ENCODE data around the gene PCGF3. TPM values are rescaled to one million over a fixed set of nuclear protein-coding genes. Genes with fewer than 3 reads are reported as not detected.

Gene PCGF3
- total and polyA plus RNA-seq, 2 experiments from 2014 or later: 21.0 to 26.0 TPM

- WGBS, 2 experiments (ENCODE audit: low coverage in 1 of 2, low lambda C conversion rate in 2 of 2, missing lambda C conversion rate in 2 of 2): 73 to 77% methylated on average over 24 to 25 of the region's 26 CpGs
- no peak for TF ChIP-seq EZH2phosphoT487 (IDR thresholded peaks at IDR 0.05; ENCODE audit: insufficient read depth, low read depth)
- TF ChIP-seq EZH2 (IDR thresholded peaks at IDR 0.05; ENCODE audit: insufficient read depth, poor library complexity, severe bottlenecking): no peak
- in situ Hi-C loops (cut with MboI): no loop called here
- Histone ChIP-seq H4K20me1 (ENCODE audit: insufficient read depth) (no peaks in the 10 kb centered on the region), H2AFZ (peak overlapping the region; percentile 71), H3K4me3 (peak overlapping the region; percentile 66), H3F3A (ENCODE audit: insufficient read depth) (peaks cover 12% of the 10 kb centered on the region; the same call in 1 of the 2 replicates), H3K4me2 (ENCODE audit: unreplicated experiment) (peak overlapping the region; percentile 76), H3K27ac (peak overlapping the region; percentile 96), H3K27me3 (replicated peaks; ENCODE audit: insufficient read depth) (no peaks in the 10 kb centered on the region), H3K9ac (peak overlapping the region; percentile 76), H3K9me3 (ENCODE audit: low read depth) (no peaks in the 10 kb centered on the region), H3K9me2 (ENCODE audit: insufficient read depth) (no peaks in the 10 kb centered on the region), H3K79me2 (ENCODE audit: insufficient read depth) (no peaks in the 10 kb centered on the region), H3K36me3 (ENCODE audit: low read depth) (no peaks in the 10 kb centered on the region), H3K4me1 (ENCODE audit: insufficient read depth) (peaks cover 22% of the 10 kb centered on the region)
- DNase-seq: no peak
These were observed 17.4 kb upstream of the PCGF3 start for GRCh38 chr4:687971-688853.

- peak within 1 kb of the TSS; percentile 76 for H3K4me2 ChIP-seq (ENCODE audit: unreplicated experiment)
- peak within 1 kb of the TSS; percentile 76 for H3K9ac ChIP-seq
- H3K27me3 ChIP-seq (replicated peaks; ENCODE audit: insufficient read depth): no peaks in the 10 kb centered on the region
- peaks cover 12% of the 10 kb centered on the region; the same call in 1 of the 2 replicates for H3F3A ChIP-seq (ENCODE audit: insufficient read depth)
- H3K9me3 ChIP-seq (ENCODE audit: low read depth): no peaks in the 10 kb centered on the region
- H4K20me1 ChIP-seq (ENCODE audit: insufficient read depth): no peaks in the 10 kb centered on the region
- WGBS, 2 experiments (ENCODE audit: low coverage in 1 of 2, low lambda C conversion rate in 2 of 2, missing lambda C conversion rate in 2 of 2): 19 to 30% methylated on average over 27 to 46 of the region's 59 CpGs
- H3K79me2 ChIP-seq (ENCODE audit: insufficient read depth): no peaks in the 10 kb centered on the region
- H3K9me2 ChIP-seq (ENCODE audit: insufficient read depth): no peaks in the 10 kb centered on the region
- H3K27ac ChIP-seq: peak within 1 kb of the TSS; percentile 96
- H3K4me1 ChIP-seq (ENCODE audit: insufficient read depth): peaks cover 22% of the 10 kb centered on the region
- TF ChIP-seq EZH2 (IDR thresholded peaks at IDR 0.05; ENCODE audit: insufficient read depth, poor library complexity, severe bottlenecking): no peak
- TF ChIP-seq EZH2phosphoT487 (IDR thresholded peaks at IDR 0.05; ENCODE audit: insufficient read depth, low read depth): no peak
- peak within 1 kb of the TSS; percentile 66 for H3K4me3 ChIP-seq
- in situ Hi-C loops (cut with MboI): no loop called here
- H3K36me3 ChIP-seq (ENCODE audit: low read depth): no peaks in the 10 kb centered on the region
- peak; percentile 48 for DNase-seq
- peak within 1 kb of the TSS; percentile 71 for H2AFZ ChIP-seq
These were observed 16.6 kb upstream of the PCGF3 start, which contains the start of gene SLC49A3 for GRCh38 chr4:688854-689681. SLC49A3 (minus strand) TSS chr4:689151; CDS start chr4:689127, 24 bp downstream.

- no peak for DNase-seq
- Histone ChIP-seq H3K9me2 (ENCODE audit: insufficient read depth) (no peaks in the 10 kb centered on the region), H3K4me1 (ENCODE audit: insufficient read depth) (peaks cover 22% of the 10 kb centered on the region), H3K9me3 (ENCODE audit: low read depth) (no peaks in the 10 kb centered on the region), H4K20me1 (ENCODE audit: insufficient read depth) (no peaks in the 10 kb centered on the region), H3K4me2 (ENCODE audit: unreplicated experiment) (peak overlapping the region; percentile 76), H3K27me3 (replicated peaks; ENCODE audit: insufficient read depth) (no peaks in the 10 kb centered on the region), H3K79me2 (ENCODE audit: insufficient read depth) (no peaks in the 10 kb centered on the region), H3K36me3 (ENCODE audit: low read depth) (no peaks in the 10 kb centered on the region), H3F3A (ENCODE audit: insufficient read depth) (peaks cover 12% of the 10 kb centered on the region; the same call in 1 of the 2 replicates), H3K9ac (peak overlapping the region; percentile 76), H2AFZ (peak overlapping the region; percentile 71), H3K27ac (peak overlapping the region; percentile 96), H3K4me3 (peak overlapping the region; percentile 66)
- in situ Hi-C loops (cut with MboI): no loop called here
- no peak for TF ChIP-seq EZH2phosphoT487 (IDR thresholded peaks at IDR 0.05; ENCODE audit: insufficient read depth, low read depth)
- TF ChIP-seq EZH2 (IDR thresholded peaks at IDR 0.05; ENCODE audit: insufficient read depth, poor library complexity, severe bottlenecking): no peak
- 89 to 96% methylated on average over 8 of the region's 8 CpGs for WGBS, 2 experiments (ENCODE audit: low coverage in 1 of 2, low lambda C conversion rate in 2 of 2, missing lambda C conversion rate in 2 of 2)
These were observed 15.9 kb upstream of the PCGF3 start for GRCh38 chr4:689723-690122.

Measured in GM23248 (cell line).